ENCODE data around the gene CNTRL.

CNTRL gene

DNA sequence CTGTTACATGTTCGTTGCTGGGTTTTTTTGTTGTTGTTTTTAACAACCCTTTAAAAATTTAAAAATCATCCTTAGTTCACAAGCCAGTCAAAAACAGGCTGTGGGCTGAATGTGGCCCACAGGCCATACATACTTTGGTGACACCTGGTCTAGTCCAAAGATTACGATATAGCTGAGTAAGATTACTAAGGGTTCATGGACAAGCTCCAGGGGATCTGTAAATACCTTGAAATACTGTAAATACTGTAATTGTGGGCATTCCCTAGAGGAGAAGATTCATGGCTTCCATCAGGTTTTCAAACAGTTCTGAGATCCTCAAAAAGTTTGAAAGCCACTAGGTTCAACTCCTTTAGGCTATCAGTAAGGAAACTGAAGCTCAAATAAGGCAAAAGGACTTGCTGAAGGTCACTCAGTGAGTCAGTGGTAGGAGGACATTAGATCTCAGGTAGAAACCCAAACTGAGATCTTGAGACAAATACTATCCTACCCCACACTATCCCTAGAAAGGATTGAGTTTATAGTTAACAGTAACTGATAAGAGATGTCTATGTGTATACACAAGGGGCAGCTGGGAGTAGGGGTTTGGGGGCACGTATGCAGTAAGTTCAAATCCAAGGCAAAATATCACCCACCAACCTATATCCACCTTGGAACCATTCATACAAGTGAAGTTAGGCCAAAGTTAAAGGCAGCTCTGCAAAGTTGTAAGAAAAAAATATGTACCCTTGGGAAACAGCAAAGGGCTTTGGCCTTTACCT is 109.1 kb downstream of the CNTRL start:
- DNase-seq (ENCODE audit: insufficient read length) (no peak), FAIRE-seq (peak; percentile 30)
- no peak for TF ChIP-seq TAF1 (IDR thresholded peaks at IDR 0.05; ENCODE audit: borderline replicate concordance, low read depth, low read length)
- no peak for TF ChIP-seq POLR2A (IDR thresholded peaks at IDR 0.05; ENCODE audit: low read depth, low read length)
- TF ChIP-seq POLR2AphosphoS5 (IDR thresholded peaks at IDR 0.05; ENCODE audit: low read depth, low read length) = no peak

GRCh38 chr9:121184463-121184862 is 109.7 kb downstream of the CNTRL start:
- no peak for FAIRE-seq
- no peak for DNase-seq (ENCODE audit: insufficient read length)
- TF ChIP-seq POLR2A (IDR thresholded peaks at IDR 0.05; ENCODE audit: low read depth, low read length) (no peak), POLR2AphosphoS5 (IDR thresholded peaks at IDR 0.05; ENCODE audit: low read depth, low read length) (no peak), TAF1 (IDR thresholded peaks at IDR 0.05; ENCODE audit: borderline replicate concordance, low read depth, low read length) (no peak)

DNA sequence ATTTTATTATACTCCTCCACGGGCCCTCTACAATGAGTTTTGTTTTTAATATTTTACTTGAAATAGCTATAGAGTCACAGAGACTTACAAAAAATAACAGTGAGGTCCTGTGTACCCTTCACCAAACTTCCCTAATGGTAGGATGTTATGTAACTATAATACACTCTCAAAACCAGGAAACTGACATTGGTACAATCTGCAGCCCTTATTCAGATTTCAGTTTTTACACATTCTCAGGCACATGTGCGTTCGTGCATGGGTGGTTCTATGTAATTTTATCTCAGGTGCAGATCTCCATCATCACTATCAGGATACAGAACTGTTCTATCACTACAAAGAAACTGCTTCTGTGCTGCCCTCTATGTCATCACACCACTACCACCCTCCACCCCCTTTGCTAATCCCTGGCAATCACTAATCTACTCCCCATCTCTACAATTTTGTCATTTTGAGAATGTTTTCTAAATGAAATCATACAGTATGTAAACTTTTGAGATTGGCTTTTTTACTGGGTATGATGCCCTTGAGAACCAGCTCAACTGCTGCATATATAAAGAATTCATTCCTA is 110.5 kb downstream of the CNTRL start:
- DNase-seq (ENCODE audit: insufficient read length) (no peak), FAIRE-seq (no peak)
- TF ChIP-seq POLR2AphosphoS5 (IDR thresholded peaks at IDR 0.05; ENCODE audit: low read depth, low read length) (no peak), POLR2A (IDR thresholded peaks at IDR 0.05; ENCODE audit: low read depth, low read length) (no peak), TAF1 (IDR thresholded peaks at IDR 0.05; ENCODE audit: borderline replicate concordance, low read depth, low read length) (no peak)

- FAIRE-seq (peak; percentile 69), DNase-seq (ENCODE audit: insufficient read length) (no peak)
- TF ChIP-seq TAF1 (IDR thresholded peaks at IDR 0.05; ENCODE audit: borderline replicate concordance, low read depth, low read length) (no peak), POLR2AphosphoS5 (IDR thresholded peaks at IDR 0.05; ENCODE audit: low read depth, low read length) (no peak), POLR2A (IDR thresholded peaks at IDR 0.05; ENCODE audit: low read depth, low read length) (no peak)
Observed at GRCh38 chr9:121185774-121186403, 111.1 kb downstream of the CNTRL start.

DNA sequence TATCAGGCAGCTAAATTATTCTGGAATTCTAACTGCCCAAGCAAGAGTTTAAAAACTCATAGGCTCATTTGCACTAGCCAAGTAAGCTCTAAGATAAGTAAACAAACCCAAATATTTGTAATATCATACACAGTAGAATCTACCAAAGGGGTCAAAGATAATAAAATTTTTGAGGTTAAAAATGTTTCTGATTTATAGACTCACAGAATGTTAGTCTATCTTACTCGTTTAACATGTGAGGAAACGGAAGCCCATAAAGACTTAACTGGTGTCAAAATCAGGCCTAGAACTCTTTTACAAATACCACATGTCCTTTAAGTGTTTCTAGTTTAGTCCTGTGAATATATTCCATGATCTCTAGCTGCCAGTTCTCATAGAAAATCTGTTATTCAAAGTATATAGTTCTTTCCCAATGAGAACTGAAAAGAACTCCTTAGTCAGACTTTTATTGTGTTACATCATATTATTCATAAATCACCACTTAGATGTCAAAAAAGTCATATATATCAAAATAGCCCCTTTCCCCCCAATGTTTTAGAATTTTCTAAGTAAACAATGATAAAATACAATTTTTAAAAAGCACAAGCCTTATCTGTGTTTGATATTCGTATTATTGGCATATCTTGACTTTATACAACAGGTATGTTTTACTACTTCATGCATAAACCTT is 113.0 kb downstream of the CNTRL start:
- DNase-seq (ENCODE audit: insufficient read length) (no peak), FAIRE-seq (no peak)
- no peak for TF ChIP-seq POLR2AphosphoS5 (IDR thresholded peaks at IDR 0.05; ENCODE audit: low read depth, low read length)
- TF ChIP-seq TAF1 (IDR thresholded peaks at IDR 0.05; ENCODE audit: borderline replicate concordance, low read depth, low read length) = no peak
- TF ChIP-seq POLR2A (IDR thresholded peaks at IDR 0.05; ENCODE audit: low read depth, low read length) = no peak

GRCh38 chr9:121189006-121189405 is 114.3 kb downstream of the CNTRL start:
- FAIRE-seq (no peak), DNase-seq (ENCODE audit: insufficient read length) (no peak)
- TF ChIP-seq POLR2AphosphoS5 (IDR thresholded peaks at IDR 0.05; ENCODE audit: low read depth, low read length) (no peak), POLR2A (IDR thresholded peaks at IDR 0.05; ENCODE audit: low read depth, low read length) (no peak), TAF1 (IDR thresholded peaks at IDR 0.05; ENCODE audit: borderline replicate concordance, low read depth, low read length) (no peak)

- FAIRE-seq (no peak), DNase-seq (ENCODE audit: insufficient read length) (no peak)
- TF ChIP-seq TAF1 (IDR thresholded peaks at IDR 0.05; ENCODE audit: borderline replicate concordance, low read depth, low read length) (no peak), POLR2AphosphoS5 (IDR thresholded peaks at IDR 0.05; ENCODE audit: low read depth, low read length) (no peak), POLR2A (IDR thresholded peaks at IDR 0.05; ENCODE audit: low read depth, low read length) (no peak)
Observed at GRCh38 chr9:121189660-121190059, 114.9 kb downstream of the CNTRL start.

- DNase-seq (ENCODE audit: insufficient read length) (no peak), FAIRE-seq (no peak)
- TF ChIP-seq POLR2A (IDR thresholded peaks at IDR 0.05; ENCODE audit: low read depth, low read length) (no peak), POLR2AphosphoS5 (IDR thresholded peaks at IDR 0.05; ENCODE audit: low read depth, low read length) (no peak), TAF1 (IDR thresholded peaks at IDR 0.05; ENCODE audit: borderline replicate concordance, low read depth, low read length) (no peak)
Observed at GRCh38 chr9:121191235-121191634, 116.5 kb downstream of the CNTRL start.

DNA sequence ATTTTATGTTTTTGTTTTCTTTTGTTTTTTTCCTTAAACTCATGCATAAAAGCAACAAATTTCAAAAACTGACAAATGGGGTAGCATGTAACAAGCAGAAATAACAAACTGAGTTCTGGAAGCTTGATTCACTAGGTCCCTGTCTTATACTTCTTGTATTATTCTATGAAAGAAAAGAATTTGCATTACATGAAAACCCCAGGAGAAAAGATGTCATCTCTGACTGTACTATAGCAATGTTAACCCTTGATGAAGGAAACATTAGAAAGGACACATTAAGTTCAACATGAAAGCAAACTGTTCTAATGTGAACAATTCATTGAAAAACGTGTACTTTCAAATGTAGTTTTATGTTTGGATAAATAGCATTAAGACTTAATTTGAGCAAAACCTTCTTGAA is 117.8 kb downstream of the CNTRL start:
- TF ChIP-seq TAF1 (IDR thresholded peaks at IDR 0.05; ENCODE audit: borderline replicate concordance, low read depth, low read length) (no peak), POLR2A (IDR thresholded peaks at IDR 0.05; ENCODE audit: low read depth, low read length) (no peak), POLR2AphosphoS5 (IDR thresholded peaks at IDR 0.05; ENCODE audit: low read depth, low read length) (no peak)
- DNase-seq (ENCODE audit: insufficient read length) (no peak), FAIRE-seq (no peak)

GRCh38 chr9:121192959-121193640 is 118.3 kb downstream of the CNTRL start:
- FAIRE-seq (no peak), DNase-seq (ENCODE audit: insufficient read length) (no peak)
- no peak for TF ChIP-seq POLR2AphosphoS5 (IDR thresholded peaks at IDR 0.05; ENCODE audit: low read depth, low read length)
- no peak for TF ChIP-seq POLR2A (IDR thresholded peaks at IDR 0.05; ENCODE audit: low read depth, low read length)
- TF ChIP-seq TAF1 (IDR thresholded peaks at IDR 0.05; ENCODE audit: borderline replicate concordance, low read depth, low read length) = no peak

- TF ChIP-seq TAF1 (IDR thresholded peaks at IDR 0.05; ENCODE audit: borderline replicate concordance, low read depth, low read length) (no peak), POLR2AphosphoS5 (IDR thresholded peaks at IDR 0.05; ENCODE audit: low read depth, low read length) (no peak), POLR2A (IDR thresholded peaks at IDR 0.05; ENCODE audit: low read depth, low read length) (no peak)
- FAIRE-seq = no peak
- DNase-seq (ENCODE audit: insufficient read length) = no peak
Observed at GRCh38 chr9:121194730-121195129, 120.0 kb downstream of the CNTRL start.

All from GM12892 (cell line).